ENCODE results near the gene USP6NL.

USP6NL gene

GRCh38 chr10:11548065-11548767 lies 63.2 kb downstream of the USP6NL start:
- no peak for DNase-seq

GRCh38 chr10:11546581-11546980 lies 64.9 kb downstream of the USP6NL start:
- no peak for DNase-seq

- DNase-seq, result no peak
Measured at GRCh38 chr10:11541296-11541695, 70.2 kb downstream of the USP6NL start.

GRCh38 chr10:11539191-11539868 lies 72.1 kb downstream of the USP6NL start:
- no peak for DNase-seq

- no peak for DNase-seq
Measured at GRCh38 chr10:11538834-11539190, 72.6 kb downstream of the USP6NL start.

GRCh38 chr10:11536228-11536627 lies 75.2 kb downstream of the USP6NL start:
- no peak for DNase-seq

GRCh38 chr10:11535346-11535959 lies 76.0 kb downstream of the USP6NL start:
- no peak for DNase-seq

- DNase-seq, result no peak
Measured at GRCh38 chr10:11533328-11533781, 78.1 kb downstream of the USP6NL start.

GRCh38 chr10:11532306-11532705 lies 79.1 kb downstream of the USP6NL start:
- no peak for DNase-seq

- no peak for DNase-seq
Measured at GRCh38 chr10:11530806-11531205, 80.6 kb downstream of the USP6NL start.

GRCh38 chr10:11529276-11529903 lies 82.1 kb downstream of the USP6NL start:
- no peak for DNase-seq

- no peak for DNase-seq
Measured at GRCh38 chr10:11528286-11528685, 83.2 kb downstream of the USP6NL start.

- DNase-seq, result peak in 1 of 2 donors; percentile 21
Measured at GRCh38 chr10:11527691-11528255, 83.7 kb downstream of the USP6NL start.

GRCh38 chr10:11527068-11527467 lies 84.4 kb downstream of the USP6NL start:
- no peak for DNase-seq

GRCh38 chr10:11525503-11525902 lies 85.9 kb downstream of the USP6NL start:
- no peak for DNase-seq

GRCh38 chr10:11522821-11523245 lies 88.6 kb downstream of the USP6NL start:
- DNase-seq, result peak in 1 of 2 donors; percentile 27

GRCh38 chr10:11521860-11522259 lies 89.6 kb downstream of the USP6NL start:
- no peak for DNase-seq

- no peak for DNase-seq
Measured at GRCh38 chr10:11520892-11521291, 90.6 kb downstream of the USP6NL start.

GRCh38 chr10:11517150-11517549 lies 94.3 kb downstream of the USP6NL start:
- no peak for DNase-seq

GRCh38 chr10:11516431-11516746 lies 95.1 kb downstream of the USP6NL start:
- no peak for DNase-seq

GRCh38 chr10:11515596-11516430 lies 95.6 kb downstream of the USP6NL start:
- peak; percentile 60 to 63 for DNase-seq

- no peak for DNase-seq
Measured at GRCh38 chr10:11513727-11514126, 97.7 kb downstream of the USP6NL start.
